ENCODE results near the gene GRAMD1C.

GRAMD1C gene

GRCh38 chr3:113890256-113890900, 51.8 kb downstream of the GRAMD1C start:
- Mint-ChIP-seq H3K27ac (no peak overlapping the region), H3K9me3 (no peaks in the 10 kb centered on the region), H3K4me1 (ENCODE audit: low read depth) (no peaks in the 10 kb centered on the region), H3K36me3 (ENCODE audit: low read depth) (no peaks in the 10 kb centered on the region), H3K27me3 (no peaks in the 10 kb centered on the region), H3K4me3 (no peak overlapping the region)
- intact Hi-C loops (cut with micrococcal nuclease), result no loop called here

DNA sequence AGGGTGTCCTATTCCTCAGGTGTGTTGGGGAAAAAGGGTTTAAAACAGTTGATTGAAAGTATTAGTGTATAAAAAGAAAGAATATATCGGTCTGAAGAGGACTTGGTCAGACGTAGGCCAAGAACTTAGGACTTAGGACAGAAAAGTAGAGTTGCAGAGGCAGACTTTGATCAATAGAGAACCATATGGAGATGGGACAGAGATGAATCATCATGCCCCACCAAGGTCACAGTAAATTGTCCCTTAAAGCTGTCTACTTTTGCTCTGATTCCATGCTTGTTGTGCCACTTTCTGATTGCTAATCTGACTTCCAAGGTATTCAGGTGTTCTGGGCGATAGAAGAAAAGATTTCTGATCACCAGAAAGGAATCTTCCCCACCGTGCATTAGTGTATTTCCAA, 56.3 kb downstream of the GRAMD1C start:
- Mint-ChIP-seq H3K9me3 (no peaks in the 10 kb centered on the region), H3K4me1 (ENCODE audit: low read depth) (peaks cover 8% of the 10 kb centered on the region), H3K4me3 (no peak overlapping the region), H3K27ac (no peak overlapping the region), H3K36me3 (ENCODE audit: low read depth) (no peaks in the 10 kb centered on the region), H3K27me3 (no peaks in the 10 kb centered on the region)
- intact Hi-C loops (cut with micrococcal nuclease), result no loop called here

GRCh38 chr3:113895964-113896363, 57.4 kb downstream of the GRAMD1C start:
- H3K4me3 Mint-ChIP-seq, result no peak overlapping the region
- no peaks in the 10 kb centered on the region for H3K9me3 Mint-ChIP-seq
- no peak overlapping the region for H3K27ac Mint-ChIP-seq
- no peaks in the 10 kb centered on the region for H3K27me3 Mint-ChIP-seq
- intact Hi-C loops (cut with micrococcal nuclease), result no loop called here
- peaks cover 8% of the 10 kb centered on the region for H3K4me1 Mint-ChIP-seq (ENCODE audit: low read depth)
- no peaks in the 10 kb centered on the region for H3K36me3 Mint-ChIP-seq (ENCODE audit: low read depth)

- Mint-ChIP-seq H3K27me3 (no peaks in the 10 kb centered on the region), H3K4me3 (no peak overlapping the region), H3K36me3 (ENCODE audit: low read depth) (no peaks in the 10 kb centered on the region), H3K27ac (no peak overlapping the region), H3K4me1 (ENCODE audit: low read depth) (peaks cover 8% of the 10 kb centered on the region), H3K9me3 (no peaks in the 10 kb centered on the region)
- intact Hi-C loops (cut with micrococcal nuclease), result no loop called here
Observed at GRCh38 chr3:113896930-113897329, 58.3 kb downstream of the GRAMD1C start.

DNA sequence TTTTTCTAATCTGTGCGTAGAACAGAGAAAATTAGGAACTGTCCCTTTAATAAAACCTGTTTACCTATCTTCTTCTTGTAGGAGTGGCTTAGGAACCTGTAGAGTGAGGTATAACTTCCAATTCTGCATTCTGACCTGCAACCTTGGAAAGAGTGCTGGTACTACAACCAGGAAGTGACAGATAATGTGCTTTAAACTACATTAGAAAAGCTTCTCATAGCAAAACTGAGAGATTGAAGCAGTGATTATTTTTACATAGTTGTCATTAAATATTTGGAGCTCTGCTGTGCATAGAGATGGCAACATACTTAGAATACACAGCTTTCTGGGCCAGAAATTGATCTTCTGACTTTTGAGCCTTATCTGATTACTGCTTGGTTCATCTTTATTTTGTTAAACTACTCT, 58.8 kb downstream of the GRAMD1C start:
- Mint-ChIP-seq H3K4me3 (no peak overlapping the region), H3K27me3 (no peaks in the 10 kb centered on the region), H3K4me1 (ENCODE audit: low read depth) (peaks cover 8% of the 10 kb centered on the region), H3K9me3 (no peaks in the 10 kb centered on the region), H3K27ac (no peak overlapping the region), H3K36me3 (ENCODE audit: low read depth) (no peaks in the 10 kb centered on the region)
- intact Hi-C loops (cut with micrococcal nuclease), result no loop called here

DNA sequence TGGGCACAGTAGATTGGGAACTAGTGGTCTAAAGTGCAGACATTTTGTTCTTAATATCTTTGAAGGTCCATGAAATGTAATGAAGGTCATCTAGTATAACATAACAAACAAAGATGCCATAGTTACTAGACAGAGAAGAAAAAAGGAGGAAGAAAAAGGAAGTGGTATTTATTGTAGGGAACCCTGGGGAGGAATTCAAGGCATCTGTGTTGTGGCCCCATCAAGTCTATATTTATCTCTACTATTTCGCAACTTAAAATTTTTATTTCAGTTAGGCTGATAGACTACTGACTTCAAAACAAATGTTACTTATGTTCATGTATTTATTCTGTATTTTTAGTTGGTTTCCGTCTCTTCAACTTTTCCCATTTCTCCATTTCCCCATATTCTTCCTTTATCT, 60.3 kb downstream of the GRAMD1C start:
- intact Hi-C loops (cut with micrococcal nuclease), result no loop called here
- no peak overlapping the region for H3K27ac Mint-ChIP-seq
- H3K9me3 Mint-ChIP-seq, result no peaks in the 10 kb centered on the region
- H3K36me3 Mint-ChIP-seq (ENCODE audit: low read depth), result no peaks in the 10 kb centered on the region
- H3K4me3 Mint-ChIP-seq, result no peak overlapping the region
- H3K27me3 Mint-ChIP-seq, result no peaks in the 10 kb centered on the region
- H3K4me1 Mint-ChIP-seq (ENCODE audit: low read depth), result peaks cover 8% of the 10 kb centered on the region

- no peaks in the 10 kb centered on the region for H3K9me3 Mint-ChIP-seq
- no peaks in the 10 kb centered on the region for H3K27me3 Mint-ChIP-seq
- intact Hi-C loops (cut with micrococcal nuclease), result no loop called here
- H3K4me1 Mint-ChIP-seq (ENCODE audit: low read depth), result no peaks in the 10 kb centered on the region
- no peak overlapping the region for H3K27ac Mint-ChIP-seq
- H3K4me3 Mint-ChIP-seq, result no peak overlapping the region
- H3K36me3 Mint-ChIP-seq (ENCODE audit: low read depth), result no peaks in the 10 kb centered on the region
Observed at GRCh38 chr3:113906568-113907140, 68.1 kb downstream of the GRAMD1C start.

- no peaks in the 10 kb centered on the region for H3K27me3 Mint-ChIP-seq
- H3K9me3 Mint-ChIP-seq, result no peaks in the 10 kb centered on the region
- H3K4me3 Mint-ChIP-seq, result no peak overlapping the region
- H3K36me3 Mint-ChIP-seq (ENCODE audit: low read depth), result no peaks in the 10 kb centered on the region
- intact Hi-C loops (cut with micrococcal nuclease), result no loop called here
- H3K4me1 Mint-ChIP-seq (ENCODE audit: low read depth), result no peaks in the 10 kb centered on the region
- H3K27ac Mint-ChIP-seq, result no peak overlapping the region
Observed at GRCh38 chr3:113908133-113908532, 69.5 kb downstream of the GRAMD1C start.

DNA sequence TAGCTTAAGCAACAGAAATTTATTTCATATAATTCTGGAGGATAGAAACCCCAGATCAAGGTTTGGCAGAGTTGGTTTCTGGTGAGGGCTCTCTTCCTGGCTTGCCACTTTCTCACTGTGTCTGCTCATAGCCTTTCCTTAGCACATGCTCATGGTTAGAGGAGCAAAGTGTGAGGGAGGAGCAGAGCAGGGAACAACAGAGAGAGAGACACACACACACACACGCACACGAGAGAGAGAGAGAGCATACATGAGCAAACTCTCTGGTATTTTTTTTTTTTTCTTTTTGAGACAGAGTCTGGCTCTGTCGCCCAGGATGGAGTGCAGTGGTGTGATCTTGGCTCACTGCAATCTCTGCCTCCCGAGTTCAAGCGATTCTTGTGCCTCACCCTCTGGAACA, 72.4 kb downstream of the GRAMD1C start:
- intact Hi-C loops (cut with micrococcal nuclease), result no loop called here
- H3K4me3 Mint-ChIP-seq, result no peak overlapping the region
- H3K27ac Mint-ChIP-seq, result no peak overlapping the region
- H3K9me3 Mint-ChIP-seq, result no peaks in the 10 kb centered on the region
- no peaks in the 10 kb centered on the region for H3K27me3 Mint-ChIP-seq
- H3K36me3 Mint-ChIP-seq (ENCODE audit: low read depth), result no peaks in the 10 kb centered on the region
- H3K4me1 Mint-ChIP-seq (ENCODE audit: low read depth), result no peaks in the 10 kb centered on the region

- Mint-ChIP-seq H3K4me1 (ENCODE audit: low read depth) (no peaks in the 10 kb centered on the region), H3K9me3 (no peaks in the 10 kb centered on the region), H3K27ac (no peak overlapping the region), H3K27me3 (no peaks in the 10 kb centered on the region), H3K4me3 (no peak overlapping the region), H3K36me3 (ENCODE audit: low read depth) (no peaks in the 10 kb centered on the region)
- intact Hi-C loops (cut with micrococcal nuclease), result no loop called here
Observed at GRCh38 chr3:113912552-113913236, 74.1 kb downstream of the GRAMD1C start.

- no peak overlapping the region for H3K27ac Mint-ChIP-seq
- no peaks in the 10 kb centered on the region for H3K9me3 Mint-ChIP-seq
- intact Hi-C loops (cut with micrococcal nuclease), result no loop called here
- no peak overlapping the region for H3K4me3 Mint-ChIP-seq
- H3K36me3 Mint-ChIP-seq (ENCODE audit: low read depth), result no peaks in the 10 kb centered on the region
- no peaks in the 10 kb centered on the region for H3K4me1 Mint-ChIP-seq (ENCODE audit: low read depth)
- H3K27me3 Mint-ChIP-seq, result no peaks in the 10 kb centered on the region
Observed at GRCh38 chr3:113914646-113915045, 76.1 kb downstream of the GRAMD1C start.

DNA sequence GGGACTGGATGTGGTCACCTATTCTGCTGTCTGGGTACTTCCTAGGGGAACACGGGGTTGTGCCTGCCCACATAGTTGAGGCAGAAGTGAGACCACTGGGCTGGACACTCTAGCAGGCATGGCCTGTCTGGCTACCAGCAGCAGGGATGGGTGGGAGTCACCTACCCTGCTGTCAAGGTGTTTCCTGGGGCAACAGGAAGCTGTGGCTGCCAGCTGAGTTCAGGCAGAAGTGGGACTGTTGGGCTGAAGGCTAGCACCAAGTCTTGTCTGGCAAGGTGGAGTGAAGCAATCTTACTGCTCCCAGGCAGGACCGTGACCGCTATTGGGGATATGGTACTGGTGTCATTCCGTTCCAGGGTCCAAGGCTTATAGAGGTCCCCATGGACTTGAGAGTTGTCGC, 89.0 kb downstream of the GRAMD1C start:
- intact Hi-C loops (cut with micrococcal nuclease), result no loop called here
- Mint-ChIP-seq H3K27me3 (no peaks in the 10 kb centered on the region), H3K27ac (no peak overlapping the region), H3K9me3 (peaks cover 34% of the 10 kb centered on the region), H3K36me3 (ENCODE audit: low read depth) (no peaks in the 10 kb centered on the region), H3K4me1 (ENCODE audit: low read depth) (no peaks in the 10 kb centered on the region), H3K4me3 (no peak overlapping the region)

GRCh38 chr3:113946831-113947230, 108.2 kb downstream of the GRAMD1C start:
- no peaks in the 10 kb centered on the region for H3K9me3 Mint-ChIP-seq
- H3K27me3 Mint-ChIP-seq, result peaks cover 27% of the 10 kb centered on the region
- H3K4me1 Mint-ChIP-seq (ENCODE audit: low read depth), result no peaks in the 10 kb centered on the region
- H3K36me3 Mint-ChIP-seq (ENCODE audit: low read depth), result peaks cover 6% of the 10 kb centered on the region
- intact Hi-C loops (cut with micrococcal nuclease), result loop anchor here (2.0 kb wide), 1 partner anchor 110 kb away; the partner anchor contains the start of genes CCDC191 and QTRT2
- H3K27ac Mint-ChIP-seq, result no peak overlapping the region
- peak overlapping the region; percentile 74 for H3K4me3 Mint-ChIP-seq

- Mint-ChIP-seq H3K4me1 (ENCODE audit: low read depth) (no peaks in the 10 kb centered on the region), H3K4me3 (peak within 1 kb of the TSS; percentile 84), H3K9me3 (no peaks in the 10 kb centered on the region), H3K27me3 (peaks cover 27% of the 10 kb centered on the region), H3K27ac (no peak within 1 kb of the TSS), H3K36me3 (ENCODE audit: low read depth) (peaks cover 6% of the 10 kb centered on the region)
- intact Hi-C loops (cut with micrococcal nuclease), result loop anchor here (2.0 kb wide), 1 partner anchor 109 kb away; the partner anchor contains the start of genes CCDC191 and QTRT2
Observed at GRCh38 chr3:113947372-113948014, 108.9 kb downstream of the GRAMD1C start, which contains the start of gene ZDHHC23. TSS of gene ZDHHC23 (plus strand) at chr3:113948013. CDS start at chr3:113948803, 790 bp downstream.

Data from dendritic cell treated with granulocyte-macrophage colony-stimulating factor and Interleukin-4, amounts not matched to agents 40 ng/mL and 50 ng/mL, for 4 days (primary cell).